AG08395 (cell line): ENCODE results near the gene EIF3F.

Source experiments
- DNase-seq: peaks from one replicate; pipeline ENCODE4 v3.0.0; 2012; ENCODE audit warnings: mixed read lengths, low spot score

Gene EIF3F

GRCh38 chr11:8039530-8040260 is 52.6 kb downstream of the EIF3F start:
- DNase-seq: no peak

DNA sequence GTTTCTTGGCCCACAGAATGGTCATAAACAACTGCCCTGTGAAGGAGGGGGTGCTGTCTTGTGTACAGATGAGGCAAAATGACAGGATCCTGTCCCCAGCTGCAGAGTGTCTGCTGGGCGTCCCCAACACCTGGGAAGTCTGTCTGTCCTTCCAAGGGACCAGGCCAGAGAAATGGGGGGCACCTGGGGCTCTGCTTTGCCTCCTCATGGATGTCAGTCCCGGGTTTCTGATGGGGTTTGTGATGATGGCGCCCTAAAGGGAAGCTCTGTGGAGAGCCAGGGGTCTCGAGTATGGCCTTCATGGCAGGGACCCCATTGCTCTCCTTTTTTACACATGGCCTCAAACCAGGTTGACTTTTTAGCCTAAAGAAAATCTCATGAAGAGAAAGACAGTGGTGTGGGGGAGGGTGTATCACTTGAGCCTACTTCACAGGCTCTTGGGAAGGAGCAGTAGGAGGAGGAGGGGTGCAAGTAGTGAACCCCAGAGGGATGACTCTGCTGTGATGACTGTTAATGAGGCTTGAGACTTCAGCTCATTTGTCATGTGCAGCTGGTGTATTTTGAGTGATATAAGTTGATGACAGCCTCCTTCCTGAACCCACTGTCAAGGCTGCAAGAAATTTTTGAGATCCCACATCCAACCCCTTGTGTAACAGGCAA is 53.3 kb downstream of the EIF3F start:
- no peak for DNase-seq

- DNase-seq: no peak
Observed at GRCh38 chr11:8040921-8041285, 53.8 kb downstream of the EIF3F start.

GRCh38 chr11:8041576-8041975 is 54.4 kb downstream of the EIF3F start:
- no peak for DNase-seq

GRCh38 chr11:8043756-8044155 is 56.6 kb downstream of the EIF3F start:
- DNase-seq: no peak

- DNase-seq: no peak
Observed at GRCh38 chr11:8045839-8046238, 58.7 kb downstream of the EIF3F start.

- DNase-seq: no peak
Observed at GRCh38 chr11:8047382-8047781, 60.2 kb downstream of the EIF3F start.

DNA sequence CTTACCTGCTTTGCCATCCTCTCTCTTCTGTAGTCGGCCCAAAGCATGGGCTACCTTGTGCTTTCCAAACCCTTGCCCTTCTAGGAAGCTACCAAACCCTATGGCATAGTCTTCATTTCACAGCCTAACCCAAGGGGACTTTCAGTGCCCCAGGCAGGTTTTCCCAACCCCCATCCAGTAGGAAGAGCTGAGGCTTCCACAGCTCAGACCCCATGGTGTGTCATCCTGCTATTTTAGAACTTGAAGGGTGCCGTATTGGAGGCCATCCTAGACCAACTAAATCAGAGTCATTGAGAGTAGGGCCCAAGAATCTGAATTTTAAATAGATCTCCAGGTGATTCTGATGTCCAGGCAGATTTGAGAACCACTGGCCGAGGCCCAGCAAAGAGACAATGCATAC is 61.9 kb downstream of the EIF3F start:
- no peak for DNase-seq
